H1 (cell line): ENCODE results near the gene DYRK1A. TPM values are rescaled to one million over a fixed set of nuclear protein-coding genes. Genes with fewer than 3 reads are reported as not detected.

ENCODE experiments used
- BRCA1 ChIP-seq: IDR thresholded peaks from 2 replicates; pipeline ENCODE4 v1.6.1; 2012; ENCODE audit warnings: low read depth, low read length, improper control_type of control experiment
- EP300 ChIP-seq, 2 experiments: IDR thresholded peaks; 1 replicate in 1 of 2; 2 replicates in 1 of 2; pipeline ENCODE4 v1.6.1; 2011 to 2012; ENCODE audit warnings: low read depth in 2 of 2, low read length in 2 of 2, mild to moderate bottlenecking in 2 of 2, borderline replicate concordance in 1 of 2, inconsistent platforms in 1 of 2, moderate library complexity in 1 of 2
- USF2 ChIP-seq: IDR thresholded peaks from 2 replicates; pipeline ENCODE4 v1.6.1; 2011; ENCODE audit warnings: low read length, improper control_type of control experiment
- polyA plus RNA-seq, 7 experiments: library from polyadenylated mRNA; depleted of rRNA in 3 of 7; stranded (reverse) in 5 of 7; unstranded in 2 of 7; fragments of >200 nt in 5 of 7; fragments of 200-250 nt in 2 of 7; gene quantifications; 1 replicate in 5 of 7; 2 replicates in 1 of 7; 4 replicates in 1 of 7; pipeline versions ENCODE4 v1.2.1 to v1.2.3, GENCODE V29; 2011 to 2013; ENCODE audit warnings: missing spikeins in 2 of 7, mixed read lengths in 2 of 7
- total RNA-seq: library from RNA; stranded (reverse); fragmentation: NEBNext Ultra II Directional; extraction: Animal tissue kit (Norgen Biotek cat#: 25700); gene quantifications from 2 replicates; pipeline ENCODE4 v1.2.1, GENCODE V29; 2021

DYRK1A gene
- total and polyA plus RNA-seq, 2 of the 8 experiments (the other 6 are each of a cell fraction or from before 2014, with no cell fraction given): 61.1 to 62.2 TPM

- TF ChIP-seq USF2 (no peak), BRCA1 (no peak), EP300 (IDR thresholded peaks at IDR 0.05; ENCODE audit: borderline replicate concordance in 1 of 2, low read depth in 2 of 2, low read length in 2 of 2) (no peak)
These were observed 92.2 kb downstream of the DYRK1A start (continued) for GRCh38 chr21:37458669-37459276.
